ENCODE data around the gene RNU5D-1.
"Not testable (repeated sequence)": the region's sequence is repeated elsewhere in the genome, so short reads cannot be mapped to it uniquely, and the experiment has no call there.

GRCh38 chr1:44699375-44699774, 31.6 kb downstream of the RNU5D-1 start:
- TF ChIP-seq CTCF (IDR thresholded peaks at IDR 0.05; ENCODE audit: low read length); EZH2 (IDR thresholded peaks at IDR 0.05; ENCODE audit: borderline replicate concordance, low read length): not testable (repeated sequence)

Data from OCI-LY1 (cell line).